GM18951 (cell line): ENCODE results near the gene SH2D5.

Experiments
- POLR2A ChIP-seq: IDR thresholded peaks from 4 replicates; pipeline ENCODE4 v1.6.1; 2011; ENCODE audit warnings: mild to moderate bottlenecking; ENCODE audit not compliant: insufficient read length, insufficient read depth; ENCODE audit errors: extremely low read depth
- in situ Hi-C: fragments of 300-500 bp; cut with MboI; formaldehyde crosslinking; loops from one replicate; pipeline ENCODE4 v1.12.0; 2022; ENCODE audit warnings: low sequenced_read_pairs, mixed read lengths, inconsistent platforms; ENCODE audit not compliant: unreplicated experiment

SH2D5 gene

GRCh38 chr1:20733360-20733975 is 965 bp upstream of the SH2D5 start:
- in situ Hi-C loops = no loop called here
- TF ChIP-seq POLR2A = no peak

GRCh38 chr1:20732071-20732587 is 374 bp downstream of the SH2D5 start:
- in situ Hi-C loops = no loop called here
- TF ChIP-seq POLR2A = no peak

- in situ Hi-C loops = no loop called here
- no peak for TF ChIP-seq POLR2A
Observed at GRCh38 chr1:20731057-20731991, 1.2 kb downstream of the SH2D5 start.

DNA sequence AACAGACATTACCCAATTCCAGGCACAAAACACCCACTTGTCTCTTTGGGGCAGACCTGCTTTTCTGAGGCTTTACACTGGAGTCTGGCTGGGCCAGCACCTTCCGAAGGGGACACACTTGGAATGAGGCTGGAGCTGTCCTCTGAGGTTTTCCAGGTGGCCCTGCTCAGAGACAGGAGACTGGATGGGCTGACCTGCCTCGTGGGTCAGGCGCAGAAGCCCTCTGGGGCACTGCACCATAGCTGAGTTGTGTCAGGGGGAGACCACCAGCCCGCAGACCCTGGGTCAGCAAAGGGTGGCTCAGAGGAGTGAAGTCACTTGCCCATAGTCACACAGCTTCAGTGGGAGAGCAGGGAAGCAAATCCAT is 1.8 kb downstream of the SH2D5 start:
- in situ Hi-C loops = no loop called here
- TF ChIP-seq POLR2A = no peak

GRCh38 chr1:20729990-20730689 is 2.4 kb downstream of the SH2D5 start:
- TF ChIP-seq POLR2A = no peak
- in situ Hi-C loops = no loop called here

GRCh38 chr1:20729155-20729931 is 3.2 kb downstream of the SH2D5 start:
- in situ Hi-C loops = no loop called here

GRCh38 chr1:20728371-20729154 is 3.9 kb downstream of the SH2D5 start:
- in situ Hi-C loops = no loop called here
- no peak for TF ChIP-seq POLR2A

More at GRCh38 chr1:20729155-20729931, 3.2 kb downstream of the SH2D5 start:
- TF ChIP-seq POLR2A = no peak

DNA sequence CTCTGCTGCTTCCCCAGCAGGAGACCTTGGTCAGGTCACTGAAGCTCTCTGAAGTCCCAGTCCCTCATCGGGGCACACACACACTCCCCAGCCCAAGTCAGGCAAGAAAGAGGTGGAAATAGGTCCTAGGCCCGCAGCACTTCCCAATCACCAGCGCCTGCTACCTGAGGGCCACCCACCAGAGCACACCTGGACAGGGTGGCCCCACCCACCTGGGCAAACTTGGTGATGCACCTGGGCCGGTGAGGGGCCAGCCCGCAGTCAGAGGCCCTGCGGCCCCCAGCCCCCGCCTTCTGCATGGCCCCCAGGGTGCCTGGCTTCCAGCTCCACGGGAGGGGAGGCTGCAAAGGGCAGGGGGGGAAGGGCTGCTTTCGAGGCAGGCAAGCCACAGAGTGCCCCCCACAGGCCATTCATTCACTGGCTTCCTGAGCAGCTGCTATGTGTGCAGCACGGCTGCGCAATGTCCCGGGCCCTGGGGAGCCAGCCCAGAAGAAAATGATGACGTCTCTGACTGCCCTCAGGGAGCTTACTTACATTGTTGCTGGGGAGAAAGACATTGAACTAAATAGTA is 4.7 kb downstream of the SH2D5 start:
- no peak for TF ChIP-seq POLR2A
- in situ Hi-C loops = no loop called here

DNA sequence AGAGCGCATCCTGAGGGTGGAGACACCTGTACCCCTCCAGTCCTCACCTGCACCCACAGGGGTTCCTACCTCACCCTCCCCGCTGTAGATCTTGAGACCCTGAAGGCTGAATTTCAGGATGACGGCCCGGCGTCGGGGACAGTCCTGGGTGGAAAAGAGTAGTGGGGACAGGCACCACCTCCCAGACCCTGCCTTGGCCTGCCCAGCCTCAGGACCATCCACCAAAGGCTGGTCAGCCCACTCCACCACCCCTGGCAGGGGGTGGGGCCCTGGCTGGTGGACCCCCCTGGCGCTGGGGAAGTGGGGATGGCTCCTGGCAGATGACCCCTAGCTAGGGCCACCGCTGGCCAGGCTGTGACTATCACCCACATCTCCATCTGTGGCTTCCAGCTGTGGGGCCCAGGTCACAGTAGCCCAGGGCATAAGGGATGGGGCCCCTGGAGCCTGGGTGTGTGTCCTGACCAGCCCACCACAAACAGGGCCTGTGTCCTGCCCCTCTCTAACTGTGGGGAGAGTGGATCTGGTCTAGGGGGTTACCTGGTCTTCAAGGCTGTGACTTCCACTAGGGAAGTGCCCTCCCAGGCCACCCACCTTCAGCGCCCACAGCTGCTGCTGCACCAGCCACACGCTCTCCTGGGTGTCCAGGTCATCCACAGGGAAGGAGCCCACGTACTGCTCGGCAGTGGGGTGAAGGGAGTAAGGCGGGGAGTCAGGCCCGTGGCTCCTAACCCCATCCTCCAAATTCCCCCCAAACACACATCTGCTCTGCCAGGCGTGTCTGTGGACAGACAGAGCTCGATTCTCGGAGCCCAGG is 5.4 kb downstream of the SH2D5 start:
- in situ Hi-C loops = no loop called here
- TF ChIP-seq POLR2A = no peak

- TF ChIP-seq POLR2A = no peak
- in situ Hi-C loops = no loop called here
Observed at GRCh38 chr1:20726118-20726911, 6.2 kb downstream of the SH2D5 start.
